ENCODE results near the gene IFT81. TPM values are rescaled to one million over a fixed set of nuclear protein-coding genes. Genes with fewer than 3 reads are reported as not detected.

The IFT81 gene
- total and polyA plus RNA-seq, 2 experiments from 2014 or later = 17.5 to 22.3 TPM

- Histone ChIP-seq H4K20me1 (replicated peaks; ENCODE audit: insufficient read depth) (no peaks in the 10 kb centered on the region), H3K4me2 (no peak overlapping the region), H3K9me2 (ENCODE audit: insufficient read depth) (0 out of 2 replicates have a peak, but pooled peaks cover 6% of the 10 kb centered on the region), H3F3A (replicated peaks; ENCODE audit: low read depth) (no peaks in the 10 kb centered on the region), H2AFZ (peak overlapping the region; percentile 96; the same call in 1 of the 2 replicates), H3K27ac (ENCODE audit: low read depth) (no peak overlapping the region), H3K4me3 (no peak overlapping the region), H3K36me3 (ENCODE audit: insufficient read depth) (no peaks in the 10 kb centered on the region), H3K4me1 (ENCODE audit: insufficient read depth) (no peaks in the 10 kb centered on the region), H3K27me3 (ENCODE audit: insufficient read depth) (no peaks in the 10 kb centered on the region), H3K79me2 (replicated peaks; ENCODE audit: insufficient read depth) (no peaks in the 10 kb centered on the region)
- Mint-ChIP-seq H3K27ac (no peak overlapping the region), H3K9me3 (no peaks in the 10 kb centered on the region), H3K4me3 (no peak overlapping the region), H3K36me3 (ENCODE audit: low read depth) (no peaks in the 10 kb centered on the region), H3K4me1 (no peaks in the 10 kb centered on the region), H3K27me3 (ENCODE audit: insufficient read depth, low read depth, poor library complexity) (no peaks in the 10 kb centered on the region)
- ATAC-seq (no peak), DNase-seq (ENCODE audit: low spot score) (no peak)
- TF ChIP-seq NANOG (IDR thresholded peaks at IDR 0.05; ENCODE audit: borderline replicate concordance) (no peak), REST (IDR thresholded peaks at IDR 0.05; ENCODE audit: unreplicated experiment) (no peak), ETS1 (IDR thresholded peaks at IDR 0.05) (no peak), STAT1 (IDR thresholded peaks at IDR 0.05; ENCODE audit: unreplicated experiment) (no peak), JUNB (IDR thresholded peaks at IDR 0.05; ENCODE audit: unreplicated experiment) (no peak), ZNF331 (CRISPR knock-in tag; IDR thresholded peaks at IDR 0.05; ENCODE audit: low read depth) (no peak), EZH2phosphoT487 (IDR thresholded peaks at IDR 0.05; ENCODE audit: unreplicated experiment) (no peak), ZNF114 (CRISPR knock-in tag; IDR thresholded peaks at IDR 0.05) (no peak), EZH2 (IDR thresholded peaks at IDR 0.05; ENCODE audit: low read depth, unreplicated experiment) (no peak), CREB1 (CRISPR knock-in tag; IDR thresholded peaks at IDR 0.05; ENCODE audit: low read depth) (no peak), ZNF462 (CRISPR knock-in tag; IDR thresholded peaks at IDR 0.05) (no peak)
These were observed 43.7 kb upstream of the IFT81 start for GRCh38 chr12:110080410-110080809.

Measured in GM23338 (cell line).